Neural progenitor cell (in vitro differentiated cells): ENCODE data around the gene IGSF21.

ENCODE experiments used
- CTCF ChIP-seq: fragments of 200-600 bp; sonication (generic); IDR thresholded peaks from 2 replicates; pipeline ENCODE4 v1.5.1; 2017; ENCODE audit warnings: antibody characterized with exemption, mild to moderate bottlenecking
- EZH2 ChIP-seq: fragments of 200-600 bp; sonication (generic); IDR thresholded peaks from 2 replicates; pipeline ENCODE4 v1.6.1; 2017; ENCODE audit warnings: antibody characterized with exemption, mild to moderate bottlenecking, moderate library complexity
- EZH2phosphoT487 ChIP-seq: fragments of 200-600 bp; sonication (generic); IDR thresholded peaks from 2 replicates; pipeline ENCODE4 v1.6.1; 2017; ENCODE audit warnings: antibody characterized with exemption

- TF ChIP-seq CTCF (no peak), EZH2 (no peak), EZH2phosphoT487 (no peak)
These were observed 138.0 kb downstream of the IGSF21 start for GRCh38 chr1:18245647-18246046.
